Gastrocnemius medialis (tissue), 4 donors: Measurements from ENCODE around the gene CLASP1.

Experiments used
- POLR2A ChIP-seq, 2 donors: fragments of 450-650 bp; IDR thresholded peaks; one replicate each; pipeline ENCODE4 v1.6.1; 2017; ENCODE audit warnings: antibody characterized with exemption in 2 of 2, mild to moderate bottlenecking in 2 of 2, moderate library complexity in 2 of 2
- TF ChIP-seq, protein P1 (sequence below), 5 experiments: fragments of 450-650 bp in 3 of 5; fragments of 200-600 bp in 2 of 5; sonication (generic) in 2 of 5; IDR thresholded peaks in 4 of 5; conservative IDR thresholded peaks in 1 of 5; 1 replicate in 4 of 5; 2 replicates in 1 of 5; pipeline ENCODE4 v1.5.1; 2016 to 2019; ENCODE audit warnings: antibody characterized with exemption in 5 of 5, mild to moderate bottlenecking in 3 of 5, moderate library complexity in 3 of 5

DNA sequence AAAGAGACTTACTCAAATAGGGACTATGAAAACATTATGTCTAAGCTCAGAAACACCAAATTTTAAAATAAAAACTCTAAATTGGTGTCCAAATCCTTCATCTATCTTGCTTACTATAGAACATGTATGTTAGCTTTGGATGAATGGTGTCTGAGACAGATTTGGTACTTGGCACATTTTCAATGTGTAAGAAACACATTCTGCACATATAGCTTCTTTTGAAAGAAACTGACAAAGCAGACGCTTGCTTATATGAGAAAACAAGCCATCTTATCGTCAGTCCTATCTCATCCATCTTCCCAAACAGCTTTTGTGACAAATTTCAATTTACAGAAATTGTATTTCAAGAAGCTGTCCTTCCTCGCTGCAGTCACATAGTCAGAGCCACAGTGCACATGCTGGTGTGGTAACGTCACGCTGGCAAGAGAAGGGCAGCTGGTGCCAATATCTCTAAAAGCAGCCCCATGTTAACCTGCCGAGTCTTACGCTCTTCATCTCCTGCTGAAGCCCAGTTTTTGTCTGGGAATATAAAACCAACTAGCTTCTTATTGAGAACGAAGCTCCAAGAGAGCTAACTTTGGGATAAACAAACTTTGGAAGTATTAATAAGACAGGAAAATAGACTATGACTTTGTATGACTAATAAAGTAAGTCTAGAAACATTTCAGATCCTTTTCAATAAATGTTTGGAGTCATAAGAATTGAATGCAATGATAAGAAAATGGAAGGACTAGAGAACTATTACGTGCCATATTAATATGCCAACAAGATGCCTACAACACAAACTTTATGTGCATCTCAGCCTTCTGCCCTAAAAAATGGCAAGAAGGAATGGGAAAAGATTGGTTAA, 289.3 kb downstream of the CLASP1 start:
- TF ChIP-seq, protein P1, sequence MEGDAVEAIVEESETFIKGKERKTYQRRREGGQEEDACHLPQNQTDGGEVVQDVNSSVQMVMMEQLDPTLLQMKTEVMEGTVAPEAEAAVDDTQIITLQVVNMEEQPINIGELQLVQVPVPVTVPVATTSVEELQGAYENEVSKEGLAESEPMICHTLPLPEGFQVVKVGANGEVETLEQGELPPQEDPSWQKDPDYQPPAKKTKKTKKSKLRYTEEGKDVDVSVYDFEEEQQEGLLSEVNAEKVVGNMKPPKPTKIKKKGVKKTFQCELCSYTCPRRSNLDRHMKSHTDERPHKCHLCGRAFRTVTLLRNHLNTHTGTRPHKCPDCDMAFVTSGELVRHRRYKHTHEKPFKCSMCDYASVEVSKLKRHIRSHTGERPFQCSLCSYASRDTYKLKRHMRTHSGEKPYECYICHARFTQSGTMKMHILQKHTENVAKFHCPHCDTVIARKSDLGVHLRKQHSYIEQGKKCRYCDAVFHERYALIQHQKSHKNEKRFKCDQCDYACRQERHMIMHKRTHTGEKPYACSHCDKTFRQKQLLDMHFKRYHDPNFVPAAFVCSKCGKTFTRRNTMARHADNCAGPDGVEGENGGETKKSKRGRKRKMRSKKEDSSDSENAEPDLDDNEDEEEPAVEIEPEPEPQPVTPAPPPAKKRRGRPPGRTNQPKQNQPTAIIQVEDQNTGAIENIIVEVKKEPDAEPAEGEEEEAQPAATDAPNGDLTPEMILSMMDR (IDR thresholded peaks at IDR 0.05 in 4 of 5, conservative IDR thresholded peaks at IDR 0.05 in 1 of 5), result no peak
- TF ChIP-seq POLR2A (IDR thresholded peaks at IDR 0.05), result peak in 1 of 2 donors; percentile 15
